UCSD-AML1 (cell line): ENCODE data around the gene GABARAPL1.
"Not testable (repeated sequence)": the region's sequence is repeated elsewhere in the genome, so short reads cannot be mapped to it uniquely, and the experiment has no call there.

Experiments
- DNase-seq: peaks from one replicate; lab custom pipeline; 2025; ENCODE audit not compliant: unreplicated experiment; lab: John Stamatoyannopoulos, UW

GABARAPL1 gene

DNA sequence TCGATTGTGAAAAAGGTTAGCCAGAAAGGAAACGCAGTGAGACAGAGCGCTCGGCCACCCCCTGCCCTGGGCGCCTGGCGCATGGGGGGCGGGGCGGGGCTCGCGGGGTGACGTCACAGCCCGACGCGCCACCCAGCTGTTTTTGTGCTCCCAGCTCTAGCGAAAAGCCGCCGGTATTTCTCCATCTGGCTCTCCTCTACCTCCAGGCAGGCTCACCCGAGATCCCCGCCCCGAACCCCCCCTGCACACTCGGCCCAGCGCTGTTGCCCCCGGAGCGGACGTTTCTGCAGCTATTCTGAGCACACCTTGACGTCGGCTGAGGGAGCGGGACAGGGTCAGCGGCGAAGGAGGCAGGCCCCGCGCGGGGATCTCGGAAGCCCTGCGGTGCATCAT is at the start of gene GABARAPL1:
Gene GABARAPL1 (plus strand): TSS at position 139 of the 393 bp plus-strand sequence. CDS start 253 bp downstream, at position 392.
- DNase-seq, result peak; percentile 69

GRCh38 chr12:10163084-10163483 is 49.6 kb upstream of the GABARAPL1 start:
- DNase-seq, result no peak

GRCh38 chr12:10165421-10165820 is 47.3 kb upstream of the GABARAPL1 start:
- no peak for DNase-seq

- no peak for DNase-seq
Measured at GRCh38 chr12:10167599-10167998, 45.1 kb upstream of the GABARAPL1 start.

GRCh38 chr12:10169104-10169503 is 43.6 kb upstream of the GABARAPL1 start:
- DNase-seq, result no peak

DNA sequence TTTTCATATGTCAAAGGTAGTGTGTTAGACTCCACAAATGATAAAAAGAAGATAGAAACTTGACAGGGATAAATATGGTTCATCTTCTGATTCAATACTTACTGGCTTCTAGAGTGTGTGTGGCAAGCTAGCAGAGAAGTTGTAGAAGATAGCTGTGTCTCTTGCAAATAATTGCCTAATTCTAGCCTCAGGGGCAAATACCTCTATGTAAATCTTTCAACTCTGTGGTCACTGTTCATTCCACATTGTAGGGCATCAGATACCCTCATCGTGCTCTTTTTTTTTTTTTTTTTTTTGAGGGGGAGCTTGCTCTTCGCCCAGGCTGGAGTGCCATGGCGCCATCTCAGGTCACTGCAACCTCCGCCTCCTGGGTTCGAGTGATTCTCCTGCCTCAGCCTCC is 42.5 kb upstream of the GABARAPL1 start:
- no peak for DNase-seq

DNA sequence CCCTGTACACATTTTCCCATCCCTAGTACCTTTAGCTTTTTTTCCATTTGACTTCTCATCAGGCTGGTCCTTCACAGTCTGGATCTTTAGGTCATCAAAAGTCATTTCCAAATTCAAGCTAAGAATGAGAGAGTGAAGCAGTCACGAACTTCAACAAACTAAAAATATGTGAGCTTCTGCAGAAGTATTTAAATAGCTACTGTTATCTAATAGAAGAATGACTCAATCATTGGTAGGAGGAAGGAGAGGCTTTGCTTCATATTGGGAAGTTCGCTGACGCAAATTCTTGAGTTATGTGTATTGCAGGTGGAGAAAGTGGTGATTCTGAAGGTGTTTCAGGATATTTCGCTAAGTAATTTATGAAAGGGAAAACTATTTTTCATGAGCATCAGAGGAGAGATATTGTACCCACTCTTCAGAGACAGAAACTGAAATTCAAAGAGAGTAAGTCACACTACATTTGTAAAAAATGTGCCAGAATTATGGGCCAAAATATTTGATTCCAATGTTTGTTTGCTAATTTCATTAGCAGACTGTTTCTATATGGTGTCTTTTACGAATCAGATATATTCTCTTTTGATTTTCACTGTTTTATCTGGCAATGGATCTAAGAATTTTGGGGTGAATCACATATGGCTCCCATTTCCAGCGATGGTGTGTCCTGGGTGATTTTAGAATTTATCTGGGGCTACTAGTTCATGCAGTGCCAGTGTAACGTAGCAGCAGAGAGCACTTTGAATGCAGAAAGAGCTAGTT is 40.5 kb upstream of the GABARAPL1 start, which contains the start of gene OLR1:
Gene OLR1 (minus strand): TSS at position 160 of the 756 bp plus-strand sequence. CDS start 55 bp downstream, at position 105.
- DNase-seq, result no peak

DNA sequence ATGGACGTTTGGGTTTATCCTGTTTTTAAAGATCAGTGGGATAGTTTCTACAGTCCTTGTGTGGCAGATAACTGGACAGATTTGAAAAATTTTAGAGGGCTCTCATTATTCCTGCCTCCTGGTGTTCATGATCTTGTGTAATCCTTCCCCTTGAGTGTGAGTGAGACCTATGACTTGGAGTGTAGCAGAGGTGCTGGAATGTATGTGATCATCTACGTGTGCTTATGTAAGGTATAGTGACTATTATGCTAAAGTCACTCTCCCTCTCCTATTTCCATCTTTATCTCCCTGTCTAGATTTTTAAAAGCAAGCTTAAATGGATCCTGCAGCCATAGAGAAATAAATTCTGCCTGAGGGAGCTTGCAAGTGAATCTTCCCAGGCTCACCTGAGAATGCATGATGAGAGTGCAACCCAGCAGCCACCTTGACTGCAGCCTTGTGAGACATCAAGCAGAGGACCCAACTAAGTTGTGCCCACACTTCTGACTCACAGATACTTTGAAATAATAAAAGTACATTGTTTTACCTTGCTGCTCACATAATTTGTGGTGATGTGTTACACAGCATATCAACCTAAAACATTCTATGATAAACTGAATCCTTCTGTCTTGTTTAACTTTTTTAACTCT is 37.6 kb upstream of the GABARAPL1 start:
- DNase-seq, result no peak

GRCh38 chr12:10175846-10176636 is 36.6 kb upstream of the GABARAPL1 start:
- DNase-seq, result no peak

DNA sequence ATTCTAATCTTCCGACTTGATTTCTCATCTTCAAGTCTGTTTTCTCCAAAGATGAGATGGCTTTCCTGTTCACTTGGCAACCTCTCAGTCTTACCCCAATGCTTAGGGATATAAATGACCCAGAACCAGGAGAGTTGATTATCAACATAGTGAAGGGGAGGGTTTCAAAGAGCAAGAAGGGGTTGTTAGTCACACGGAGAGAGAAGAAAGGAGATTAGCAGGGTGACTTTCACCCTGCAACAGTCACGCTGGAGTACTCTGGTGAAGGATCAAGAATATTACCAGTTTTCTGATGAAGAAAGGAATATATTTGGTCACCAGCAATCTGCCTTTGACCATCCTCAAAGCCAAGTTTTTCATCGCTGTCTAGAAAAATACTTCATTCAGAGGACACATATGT is 33.9 kb upstream of the GABARAPL1 start, which contains the start of gene TMEM52B:
Gene TMEM52B (plus strand): TSS at position 212 of the 400 bp plus-strand sequence. CDS start 543 bp downstream, outside the sequence.
- no peak for DNase-seq

DNA sequence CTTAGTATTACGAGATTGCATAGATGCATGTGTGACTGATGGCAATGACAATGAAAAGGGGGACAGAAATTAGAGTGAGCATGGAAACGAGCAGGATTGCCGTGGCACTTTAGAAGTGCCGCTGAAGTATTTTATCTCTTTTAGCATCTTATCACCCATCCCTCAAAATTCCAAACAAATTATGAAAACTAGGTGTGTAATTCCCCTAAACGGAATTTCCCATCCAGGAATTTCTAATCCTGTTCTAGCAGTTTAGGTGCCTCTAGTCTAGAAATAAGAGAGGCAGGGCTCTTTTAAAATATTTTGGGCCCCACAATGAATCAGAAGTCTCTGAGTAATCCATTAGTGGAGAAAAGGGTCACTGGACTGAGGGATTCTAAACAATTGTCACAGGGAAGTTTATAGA is 32.9 kb upstream of the GABARAPL1 start:
- DNase-seq, result no peak

- DNase-seq, result no peak
Measured at GRCh38 chr12:10182354-10183049, 30.2 kb upstream of the GABARAPL1 start.

DNA sequence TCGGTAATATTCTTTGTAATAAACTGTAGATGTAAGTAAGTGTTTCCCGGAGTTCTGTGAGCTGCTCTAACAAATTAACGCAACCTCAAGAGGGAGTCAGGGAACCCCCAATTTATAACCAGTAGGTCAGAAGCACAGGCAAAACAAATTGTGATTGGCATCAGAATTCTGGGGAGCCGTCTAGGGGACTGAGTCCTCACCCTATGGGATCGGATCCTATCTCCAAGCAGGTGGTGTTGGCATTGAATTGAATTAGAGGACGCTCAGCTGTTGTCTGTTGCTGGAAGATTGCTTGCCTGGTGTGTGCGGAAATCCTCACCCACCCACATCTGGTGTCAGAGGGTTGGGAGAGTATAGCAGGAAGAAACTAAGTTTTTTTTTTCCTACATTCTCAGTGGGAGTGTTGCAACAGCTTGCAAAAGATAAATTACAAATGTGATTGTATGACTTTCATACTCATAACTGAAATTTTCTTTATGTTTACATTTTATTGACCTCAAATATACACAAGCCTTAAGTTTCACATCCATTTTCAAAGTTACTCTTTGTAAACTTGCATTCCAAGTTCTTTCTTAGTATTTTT is 28.3 kb upstream of the GABARAPL1 start:
- no peak for DNase-seq

DNA sequence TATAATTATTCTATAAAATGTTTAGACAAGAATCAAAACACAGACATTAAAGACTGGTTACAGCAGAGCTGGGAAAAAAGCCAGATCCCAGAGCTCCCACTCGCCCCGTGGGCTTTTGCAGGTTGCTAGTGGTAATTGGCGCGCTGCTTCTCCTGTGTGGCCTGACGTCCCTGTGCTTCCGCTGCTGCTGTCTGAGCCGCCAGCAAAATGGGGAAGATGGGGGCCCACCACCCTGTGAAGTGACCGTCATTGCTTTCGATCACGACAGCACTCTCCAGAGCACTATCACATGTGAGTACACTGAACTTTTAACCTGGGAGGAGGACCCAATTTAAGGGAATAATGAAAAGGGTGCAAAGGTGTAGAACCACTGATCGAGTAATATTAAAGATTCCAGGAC is 26.4 kb upstream of the GABARAPL1 start:
- peak; percentile 21 for DNase-seq

DNA sequence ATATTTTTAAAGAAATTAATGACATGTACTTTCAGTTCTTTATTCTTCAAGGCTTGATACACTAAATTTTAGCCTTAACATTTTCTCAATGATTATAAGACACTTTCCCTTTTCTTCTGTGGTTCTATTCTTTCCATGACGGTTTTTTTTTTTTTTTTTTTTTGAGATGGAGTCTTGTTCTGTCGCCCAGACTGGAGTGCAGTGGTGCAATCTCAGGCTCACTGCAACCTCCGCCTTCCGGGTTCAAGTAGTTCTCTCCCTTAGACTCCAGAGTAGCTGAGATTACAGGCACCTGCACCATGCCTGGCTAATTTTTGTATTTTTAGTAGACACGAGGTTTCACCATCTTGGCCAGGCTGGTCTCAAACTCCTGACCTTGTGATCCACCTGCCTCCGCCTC is 25.7 kb upstream of the GABARAPL1 start:
- DNase-seq, result not testable (repeated sequence)

- no peak for DNase-seq
Measured at GRCh38 chr12:10189653-10190052, 23.0 kb upstream of the GABARAPL1 start.

- peak; percentile 35 for DNase-seq
Measured at GRCh38 chr12:10190558-10191388, 21.9 kb upstream of the GABARAPL1 start.

- DNase-seq, result no peak
Measured at GRCh38 chr12:10191865-10192264, 20.8 kb upstream of the GABARAPL1 start.

- no peak for DNase-seq
Measured at GRCh38 chr12:10194160-10194670, 18.5 kb upstream of the GABARAPL1 start.
